Adrenal gland (tissue), 5 donors: Measurements from ENCODE around the gene SLAMF8.

Source experiments
- POLR2A ChIP-seq, 2 donors: fragments of 450-650 bp; IDR thresholded peaks; one replicate each; pipeline ENCODE4 v1.6.1; 2017; ENCODE audit warnings: antibody characterized with exemption in 2 of 2, mild to moderate bottlenecking in 2 of 2, moderate library complexity in 1 of 2
- TF ChIP-seq, protein P1 (sequence below), 6 experiments: fragments of 450-650 bp in 4 of 6; fragments of 200-600 bp in 2 of 6; sonication (generic) in 1 of 6; IDR thresholded peaks; 1 replicate in 5 of 6; 2 replicates in 1 of 6; pipeline versions ENCODE4 v1.5.1 to v1.8.0; 2016 to 2021; ENCODE audit warnings: antibody characterized with exemption in 6 of 6, mild to moderate bottlenecking in 2 of 6, moderate library complexity in 1 of 6
- donor health status: DM: no; HTN: no; CAD: no.

GRCh38 chr1:159786465-159786864 lies 40.2 kb upstream of the SLAMF8 start:
- TF ChIP-seq, protein P1, sequence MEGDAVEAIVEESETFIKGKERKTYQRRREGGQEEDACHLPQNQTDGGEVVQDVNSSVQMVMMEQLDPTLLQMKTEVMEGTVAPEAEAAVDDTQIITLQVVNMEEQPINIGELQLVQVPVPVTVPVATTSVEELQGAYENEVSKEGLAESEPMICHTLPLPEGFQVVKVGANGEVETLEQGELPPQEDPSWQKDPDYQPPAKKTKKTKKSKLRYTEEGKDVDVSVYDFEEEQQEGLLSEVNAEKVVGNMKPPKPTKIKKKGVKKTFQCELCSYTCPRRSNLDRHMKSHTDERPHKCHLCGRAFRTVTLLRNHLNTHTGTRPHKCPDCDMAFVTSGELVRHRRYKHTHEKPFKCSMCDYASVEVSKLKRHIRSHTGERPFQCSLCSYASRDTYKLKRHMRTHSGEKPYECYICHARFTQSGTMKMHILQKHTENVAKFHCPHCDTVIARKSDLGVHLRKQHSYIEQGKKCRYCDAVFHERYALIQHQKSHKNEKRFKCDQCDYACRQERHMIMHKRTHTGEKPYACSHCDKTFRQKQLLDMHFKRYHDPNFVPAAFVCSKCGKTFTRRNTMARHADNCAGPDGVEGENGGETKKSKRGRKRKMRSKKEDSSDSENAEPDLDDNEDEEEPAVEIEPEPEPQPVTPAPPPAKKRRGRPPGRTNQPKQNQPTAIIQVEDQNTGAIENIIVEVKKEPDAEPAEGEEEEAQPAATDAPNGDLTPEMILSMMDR (IDR thresholded peaks at IDR 0.05), result no peak
- TF ChIP-seq POLR2A (IDR thresholded peaks at IDR 0.05), result no peak
